ENCODE results near the gene RANBP17.

The RANBP17 gene

GRCh38 chr5:171323806-171324632, 462.2 kb downstream of the RANBP17 start:
- no peak for DNase-seq

DNA sequence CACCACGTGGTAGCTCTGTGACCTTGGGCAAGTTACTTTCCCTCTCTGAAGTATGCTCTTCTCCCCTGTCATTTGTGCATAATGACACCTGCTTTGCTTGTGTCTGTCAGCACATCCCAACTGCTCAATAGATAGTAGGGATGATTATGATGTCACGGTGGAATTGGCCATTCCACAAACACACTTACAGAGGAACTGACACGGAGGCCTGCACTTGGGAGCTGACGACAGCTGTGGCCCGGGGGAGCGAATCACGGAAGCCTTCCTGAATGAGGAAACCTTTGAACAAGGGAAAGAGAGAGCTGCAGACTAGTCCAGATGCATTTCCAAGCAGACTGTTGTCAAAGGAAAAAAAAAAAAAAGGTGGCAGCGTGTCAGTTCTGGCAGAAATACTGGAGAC, 468.2 kb downstream of the RANBP17 start:
- DNase-seq: no peak

- DNase-seq: no peak
Observed at GRCh38 chr5:171335616-171336015, 473.8 kb downstream of the RANBP17 start.

GRCh38 chr5:171336521-171337209, 474.8 kb downstream of the RANBP17 start:
- DNase-seq: peak; percentile 72

GRCh38 chr5:171337210-171337569, 475.4 kb downstream of the RANBP17 start:
- DNase-seq: no peak

- DNase-seq: peak; percentile 62
Observed at GRCh38 chr5:171340042-171340441, 478.2 kb downstream of the RANBP17 start.

- DNase-seq: peak; percentile 62
Observed at GRCh38 chr5:171340491-171340890, 478.7 kb downstream of the RANBP17 start.

- DNase-seq: peak; percentile 21
Observed at GRCh38 chr5:171342362-171343111, 480.7 kb downstream of the RANBP17 start.

DNA sequence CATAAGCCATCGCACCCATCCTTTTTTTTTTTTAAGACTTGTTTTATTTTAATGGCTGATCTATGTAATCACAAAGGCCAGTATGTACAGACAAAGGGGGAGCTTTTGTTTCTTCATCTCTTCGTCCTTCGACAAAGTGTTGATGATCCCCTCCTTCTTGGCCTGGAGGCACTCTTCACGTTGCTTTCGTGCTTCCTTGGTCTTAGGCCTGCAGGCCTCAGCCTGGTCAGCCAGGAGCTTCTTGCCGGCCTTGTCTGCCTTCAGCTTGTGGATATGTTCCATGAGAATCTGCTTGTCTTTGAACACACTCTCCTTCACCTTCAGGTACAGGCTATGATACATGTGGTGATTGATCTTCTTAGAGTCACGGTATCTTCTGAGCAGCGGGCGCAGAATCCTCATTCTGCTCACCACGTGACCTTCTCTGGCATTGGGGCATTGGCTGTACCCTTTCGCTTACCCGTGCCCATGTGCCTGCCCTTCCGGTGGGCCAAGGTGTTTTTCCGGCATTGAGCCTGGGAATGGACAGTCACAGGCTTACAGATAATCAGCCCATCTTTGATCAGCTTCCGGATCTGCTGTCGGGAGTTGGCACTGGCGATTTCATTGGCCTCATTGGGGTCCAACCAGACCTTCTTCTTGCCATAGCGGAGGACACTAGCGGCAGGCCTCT, 483.3 kb downstream of the RANBP17 start:
- DNase-seq: no peak
